Epidermal melanocyte (primary cell): ENCODE measurements around the gene MRGPRF.
A peak's percentile ranks its signal among the peaks of the same experiment; 100 is the strongest.
"Not testable (repeated sequence)": the region's sequence is repeated elsewhere in the genome, so short reads cannot be mapped to it uniquely, and the experiment has no call there.

ENCODE experiments used
- DNase-seq: peaks from one replicate; pipeline ENCODE4 v3.0.0; 2011; ENCODE audit warnings: low spot score; ENCODE audit not compliant: insufficient read length

Gene MRGPRF

GRCh38 chr11:69003301-69003865 lies 9.7 kb downstream of the MRGPRF start:
- DNase-seq: no peak

GRCh38 chr11:69002570-69003231 lies 10.3 kb downstream of the MRGPRF start:
- no peak for DNase-seq

- DNase-seq: no peak
Observed at GRCh38 chr11:69002110-69002569, 10.9 kb downstream of the MRGPRF start.

GRCh38 chr11:69001243-69002081 lies 11.6 kb downstream of the MRGPRF start:
- DNase-seq: no peak

GRCh38 chr11:69000831-69001242 lies 12.2 kb downstream of the MRGPRF start:
- peak; percentile 98 for DNase-seq

GRCh38 chr11:69000391-69000790 lies 12.7 kb downstream of the MRGPRF start:
- no peak for DNase-seq

- DNase-seq: not testable (repeated sequence)
Observed at GRCh38 chr11:68999748-69000355, 13.2 kb downstream of the MRGPRF start.

- DNase-seq: no peak
Observed at GRCh38 chr11:68999093-68999747, 13.8 kb downstream of the MRGPRF start.

- DNase-seq: peak; percentile 68
Observed at GRCh38 chr11:68998390-68998911, 14.6 kb downstream of the MRGPRF start.

GRCh38 chr11:68997995-68998348 lies 15.1 kb downstream of the MRGPRF start:
- DNase-seq: no peak

GRCh38 chr11:68997124-68997994 lies 15.7 kb downstream of the MRGPRF start:
- DNase-seq: no peak

- DNase-seq: no peak
Observed at GRCh38 chr11:68996376-68997123, 16.5 kb downstream of the MRGPRF start.

GRCh38 chr11:68994894-68995285 lies 18.2 kb downstream of the MRGPRF start:
- DNase-seq: no peak

- no peak for DNase-seq
Observed at GRCh38 chr11:68994161-68994893, 18.7 kb downstream of the MRGPRF start.

- no peak for DNase-seq
Observed at GRCh38 chr11:68993546-68993945, 19.5 kb downstream of the MRGPRF start.

GRCh38 chr11:68992743-68993255 lies 20.2 kb downstream of the MRGPRF start:
- no peak for DNase-seq

GRCh38 chr11:68990995-68991780 lies 21.9 kb downstream of the MRGPRF start:
- DNase-seq: no peak
